ENCODE measurements around the gene BTG1.
"Not testable (repeated sequence)": the region's sequence is repeated elsewhere in the genome, so short reads cannot be mapped to it uniquely, and the experiment has no call there.

Gene BTG1

DNA sequence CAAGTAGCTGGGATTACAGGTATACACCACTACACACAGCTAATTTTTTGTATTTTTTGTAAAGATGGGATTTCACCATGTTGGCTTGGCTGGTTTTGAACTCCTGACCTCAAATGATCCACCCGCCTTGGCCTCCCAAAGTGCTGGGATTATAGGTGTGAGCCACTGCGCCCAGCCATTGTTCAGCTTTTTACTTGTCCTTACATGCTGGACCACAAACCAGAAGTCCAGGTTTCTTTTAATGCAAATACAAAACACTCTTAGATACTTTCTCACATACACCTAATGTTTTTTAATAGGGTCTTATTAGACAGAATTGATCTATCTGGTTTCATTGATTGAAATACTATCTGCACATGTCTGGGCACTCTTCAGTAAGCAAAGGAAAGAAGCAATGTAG is 40.5 kb downstream of the BTG1 start:
- TF ChIP-seq, protein P1, sequence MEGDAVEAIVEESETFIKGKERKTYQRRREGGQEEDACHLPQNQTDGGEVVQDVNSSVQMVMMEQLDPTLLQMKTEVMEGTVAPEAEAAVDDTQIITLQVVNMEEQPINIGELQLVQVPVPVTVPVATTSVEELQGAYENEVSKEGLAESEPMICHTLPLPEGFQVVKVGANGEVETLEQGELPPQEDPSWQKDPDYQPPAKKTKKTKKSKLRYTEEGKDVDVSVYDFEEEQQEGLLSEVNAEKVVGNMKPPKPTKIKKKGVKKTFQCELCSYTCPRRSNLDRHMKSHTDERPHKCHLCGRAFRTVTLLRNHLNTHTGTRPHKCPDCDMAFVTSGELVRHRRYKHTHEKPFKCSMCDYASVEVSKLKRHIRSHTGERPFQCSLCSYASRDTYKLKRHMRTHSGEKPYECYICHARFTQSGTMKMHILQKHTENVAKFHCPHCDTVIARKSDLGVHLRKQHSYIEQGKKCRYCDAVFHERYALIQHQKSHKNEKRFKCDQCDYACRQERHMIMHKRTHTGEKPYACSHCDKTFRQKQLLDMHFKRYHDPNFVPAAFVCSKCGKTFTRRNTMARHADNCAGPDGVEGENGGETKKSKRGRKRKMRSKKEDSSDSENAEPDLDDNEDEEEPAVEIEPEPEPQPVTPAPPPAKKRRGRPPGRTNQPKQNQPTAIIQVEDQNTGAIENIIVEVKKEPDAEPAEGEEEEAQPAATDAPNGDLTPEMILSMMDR (IDR thresholded peaks at IDR 0.05; ENCODE audit: extremely low read depth, insufficient read depth, missing control alignments) = no peak
- in situ Hi-C loops (cut with MboI; ENCODE audit: low pct_unique_long_range_greater_than_20kb, low sequenced_read_pairs, unreplicated experiment) = no loop called here
- no peak for DNase-seq (ENCODE audit: low spot score)

DNA sequence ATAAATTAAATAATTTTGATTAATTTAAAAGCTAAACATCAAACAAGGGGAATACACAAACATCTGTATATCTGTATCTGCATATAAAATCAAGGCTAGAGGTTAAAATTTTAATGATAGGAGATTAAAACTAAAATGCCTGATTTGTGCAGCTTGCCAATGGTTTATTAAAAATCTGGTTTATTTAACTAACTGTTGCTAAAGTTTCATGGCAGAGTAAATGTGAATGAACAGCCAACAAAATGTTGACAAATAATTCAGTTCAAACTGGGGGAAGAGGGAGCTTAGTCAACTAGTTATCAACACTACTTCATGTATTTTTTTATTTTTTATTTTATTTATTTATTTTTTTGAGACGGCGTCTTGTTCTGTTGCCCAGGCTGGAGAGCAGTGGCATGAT is 43.0 kb downstream of the BTG1 start:
- no peak for DNase-seq (ENCODE audit: low spot score)
- TF ChIP-seq, protein P1 (IDR thresholded peaks at IDR 0.05; ENCODE audit: extremely low read depth, insufficient read depth, missing control alignments) = no peak
- in situ Hi-C loops (cut with MboI; ENCODE audit: low pct_unique_long_range_greater_than_20kb, low sequenced_read_pairs, unreplicated experiment) = no loop called here

DNA sequence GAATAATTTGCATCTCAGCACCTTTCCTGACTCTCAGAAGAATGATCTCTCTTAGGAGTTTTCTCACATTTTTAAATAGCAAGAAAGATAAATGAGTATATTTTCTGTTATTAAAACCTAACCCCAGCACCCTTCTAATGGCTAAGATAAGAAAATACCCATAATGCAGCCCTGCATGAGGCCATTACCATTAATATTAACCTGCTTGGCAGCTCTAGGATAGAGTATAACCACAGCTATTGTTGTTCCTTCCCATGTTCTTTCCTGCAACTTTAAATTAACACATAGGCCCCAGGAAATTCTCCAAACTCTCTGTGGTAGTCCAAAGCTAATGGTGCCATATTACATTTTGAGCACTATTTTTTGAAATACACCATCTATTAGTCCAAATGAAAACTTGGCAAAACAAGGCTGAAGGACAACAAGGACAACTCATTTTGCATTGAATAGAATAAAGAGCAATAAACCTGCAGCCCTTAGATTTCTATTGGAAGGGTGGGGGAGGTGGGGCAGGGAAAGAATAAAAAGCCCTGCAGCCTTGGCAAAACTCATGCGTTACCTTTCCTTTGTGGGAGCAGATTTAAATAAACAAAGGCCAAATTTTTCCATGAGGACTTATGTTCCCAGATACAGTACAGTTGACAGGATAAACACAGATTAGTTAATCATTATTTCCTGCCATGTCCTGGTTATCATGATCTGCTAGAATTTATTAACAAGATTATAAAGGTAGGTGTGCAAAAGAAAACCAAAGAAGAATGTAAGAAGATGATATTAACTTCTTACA is 46.9 kb downstream of the BTG1 start:
- in situ Hi-C loops (cut with MboI; ENCODE audit: low pct_unique_long_range_greater_than_20kb, low sequenced_read_pairs, unreplicated experiment) = no loop called here
- no peak for DNase-seq (ENCODE audit: low spot score)
- TF ChIP-seq, protein P1 (IDR thresholded peaks at IDR 0.05; ENCODE audit: extremely low read depth, insufficient read depth, missing control alignments) = no peak

DNA sequence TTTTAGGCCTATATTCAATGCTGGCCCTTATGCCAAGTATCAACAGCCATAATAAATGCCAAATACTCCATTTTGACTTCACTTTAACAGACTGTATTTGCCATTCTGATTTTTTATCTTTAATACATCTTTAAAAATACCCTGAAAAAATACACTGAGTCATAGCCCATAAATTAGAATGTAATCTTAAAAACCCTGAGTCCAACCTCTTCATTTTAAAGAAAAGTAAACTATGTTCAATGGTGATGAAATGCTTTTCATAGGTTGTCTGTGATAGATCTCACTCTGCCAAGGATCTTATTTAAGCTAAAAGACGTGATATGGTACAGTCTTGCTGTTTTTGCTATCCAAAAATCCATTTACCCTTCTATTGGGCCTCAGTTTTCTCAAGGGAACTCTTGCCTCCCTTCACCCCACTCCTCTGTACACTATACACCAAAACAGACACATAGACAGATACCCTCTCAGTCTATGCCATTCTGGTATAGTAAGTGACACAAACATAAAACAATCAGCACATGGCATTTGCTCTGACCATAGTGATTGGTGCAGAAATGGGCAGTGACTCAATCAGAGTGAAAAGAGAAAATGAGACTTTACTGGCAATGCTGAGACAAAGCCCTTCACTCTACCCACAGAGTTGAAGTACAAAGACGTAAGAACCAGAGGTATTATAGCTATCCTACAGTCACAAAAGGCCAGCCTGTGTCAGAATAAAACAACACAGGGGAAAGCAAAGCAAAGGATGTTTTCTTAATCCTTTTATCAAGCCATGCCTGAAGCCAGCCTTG is 49.1 kb downstream of the BTG1 start:
- TF ChIP-seq, protein P1 (IDR thresholded peaks at IDR 0.05; ENCODE audit: extremely low read depth, insufficient read depth, missing control alignments) = no peak
- in situ Hi-C loops (cut with MboI; ENCODE audit: low pct_unique_long_range_greater_than_20kb, low sequenced_read_pairs, unreplicated experiment) = no loop called here
- DNase-seq (ENCODE audit: low spot score) = no peak

DNA sequence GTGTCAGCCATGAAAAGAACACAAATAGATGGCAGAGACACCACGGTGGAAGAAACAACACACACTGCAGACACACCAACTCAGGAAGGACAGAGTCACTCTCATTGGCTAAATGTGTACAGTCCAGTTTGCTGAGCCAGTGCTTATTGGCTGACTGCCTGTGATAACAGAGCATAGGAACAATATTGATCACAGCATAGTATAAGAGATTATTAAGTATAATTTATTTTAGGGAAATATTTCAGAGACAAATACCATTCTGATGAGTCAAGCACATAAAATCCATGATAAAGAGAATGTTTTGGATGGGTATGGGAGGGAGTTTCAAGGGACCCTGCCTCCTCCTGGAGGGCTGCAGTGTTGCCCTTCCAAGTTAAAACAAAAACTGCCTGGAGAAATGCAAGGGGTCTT is 50.9 kb downstream of the BTG1 start:
- in situ Hi-C loops (cut with MboI; ENCODE audit: low pct_unique_long_range_greater_than_20kb, low sequenced_read_pairs, unreplicated experiment) = no loop called here
- DNase-seq (ENCODE audit: low spot score) = no peak
- TF ChIP-seq, protein P1 (IDR thresholded peaks at IDR 0.05; ENCODE audit: extremely low read depth, insufficient read depth, missing control alignments) = no peak

DNA sequence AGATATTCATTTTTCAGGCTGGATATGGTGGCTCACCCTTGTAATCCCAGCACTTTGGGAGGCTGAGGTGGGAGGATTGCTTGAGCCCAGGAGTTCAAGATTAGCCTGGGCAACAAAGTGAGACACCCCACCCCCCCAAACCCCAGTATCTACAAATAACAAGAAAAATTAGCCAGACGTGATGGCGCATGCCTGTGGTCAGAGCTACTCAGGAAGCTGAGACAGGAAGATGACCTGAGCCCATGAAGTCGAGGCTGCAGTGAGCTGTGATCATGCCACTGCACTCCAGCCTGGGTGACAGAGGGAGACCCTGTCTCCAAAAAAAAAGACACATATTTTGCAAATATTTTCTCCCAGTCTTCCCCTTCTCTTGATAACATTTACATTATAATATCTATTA is 51.3 kb downstream of the BTG1 start:
- DNase-seq (ENCODE audit: low spot score); in situ Hi-C loops (cut with MboI; ENCODE audit: low pct_unique_long_range_greater_than_20kb, low sequenced_read_pairs, unreplicated experiment): not testable (repeated sequence)
